Breast epithelium (tissue), 3 donors: Measurements from ENCODE around the gene PRIM2.

Experiments
- POLR2A ChIP-seq: fragments of 450-650 bp; IDR thresholded peaks from one replicate; pipeline ENCODE4 v1.6.1; 2016; ENCODE audit warnings: antibody characterized with exemption, mild to moderate bottlenecking, moderate library complexity
- POLR2AphosphoS5 ChIP-seq, 3 donors: sonication (generic); formaldehyde crosslinking; IDR thresholded peaks; one replicate each; pipeline ENCODE4 v1.6.1; 2017; ENCODE audit warnings: antibody characterized with exemption in 3 of 3
- TF ChIP-seq, protein P1 (sequence below), 3 donors: fragments of 450-650 bp; IDR thresholded peaks; one replicate each; pipeline ENCODE4 v1.5.1; 2016 to 2017; ENCODE audit warnings: antibody characterized with exemption in 3 of 3, mild to moderate bottlenecking in 3 of 3, moderate library complexity in 3 of 3

DNA sequence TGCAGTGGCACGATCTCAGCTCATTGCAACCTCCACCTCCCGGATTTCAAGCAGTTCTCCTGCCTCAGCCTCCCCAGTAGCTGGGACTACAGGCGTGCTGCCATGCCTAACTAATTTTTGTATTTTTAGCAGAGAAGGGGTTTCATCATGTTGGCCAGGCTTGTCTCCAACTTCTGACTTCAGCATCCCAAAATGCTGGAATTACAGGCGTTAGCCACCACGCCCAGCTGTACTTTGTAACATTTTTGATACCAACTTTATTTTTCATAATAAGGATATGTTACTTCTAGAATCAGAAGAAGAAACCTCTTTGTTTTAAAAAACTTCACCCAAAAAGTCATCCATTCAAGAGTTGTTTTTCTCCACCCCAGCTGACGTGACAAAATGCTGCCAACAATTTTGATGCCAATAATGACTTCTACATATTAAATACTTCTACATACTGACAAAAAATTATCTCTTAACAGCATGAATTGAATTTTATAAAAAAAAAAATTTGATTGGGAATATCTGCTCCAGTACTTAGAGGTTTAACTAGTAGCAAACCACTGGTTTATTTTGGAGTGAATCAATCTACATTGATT is 22.5 kb upstream of the PRIM2 start:
- TF ChIP-seq, protein P1, sequence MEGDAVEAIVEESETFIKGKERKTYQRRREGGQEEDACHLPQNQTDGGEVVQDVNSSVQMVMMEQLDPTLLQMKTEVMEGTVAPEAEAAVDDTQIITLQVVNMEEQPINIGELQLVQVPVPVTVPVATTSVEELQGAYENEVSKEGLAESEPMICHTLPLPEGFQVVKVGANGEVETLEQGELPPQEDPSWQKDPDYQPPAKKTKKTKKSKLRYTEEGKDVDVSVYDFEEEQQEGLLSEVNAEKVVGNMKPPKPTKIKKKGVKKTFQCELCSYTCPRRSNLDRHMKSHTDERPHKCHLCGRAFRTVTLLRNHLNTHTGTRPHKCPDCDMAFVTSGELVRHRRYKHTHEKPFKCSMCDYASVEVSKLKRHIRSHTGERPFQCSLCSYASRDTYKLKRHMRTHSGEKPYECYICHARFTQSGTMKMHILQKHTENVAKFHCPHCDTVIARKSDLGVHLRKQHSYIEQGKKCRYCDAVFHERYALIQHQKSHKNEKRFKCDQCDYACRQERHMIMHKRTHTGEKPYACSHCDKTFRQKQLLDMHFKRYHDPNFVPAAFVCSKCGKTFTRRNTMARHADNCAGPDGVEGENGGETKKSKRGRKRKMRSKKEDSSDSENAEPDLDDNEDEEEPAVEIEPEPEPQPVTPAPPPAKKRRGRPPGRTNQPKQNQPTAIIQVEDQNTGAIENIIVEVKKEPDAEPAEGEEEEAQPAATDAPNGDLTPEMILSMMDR (IDR thresholded peaks at IDR 0.05) = no peak
- TF ChIP-seq POLR2A (no peak), POLR2AphosphoS5 (IDR thresholded peaks at IDR 0.05) (no peak)
